B cell (primary cell): ENCODE results near the gene PPP2R2C.

Source experiments
- CTCF ChIP-seq: fragments of 200-600 bp; IDR thresholded peaks from one replicate; pipeline ENCODE4 v1.8.0; 2022; ENCODE audit warnings: antibody characterized with exemption, mild to moderate bottlenecking
- EZH2 ChIP-seq: IDR thresholded peaks from 2 replicates; pipeline ENCODE4 v1.6.1; 2012; ENCODE audit warnings: borderline replicate concordance, low read depth, mild to moderate bottlenecking, moderate library complexity, low read length; ENCODE audit not compliant: insufficient read depth, poor library complexity, severe bottlenecking

GRCh38 chr4:6493658-6494304 lies 21.4 kb upstream of the PPP2R2C start:
- TF ChIP-seq CTCF (no peak), EZH2 (no peak)
